GM18951 (cell line): ENCODE data around the gene MUC2.
"Not testable (repeated sequence)": the region's sequence is repeated elsewhere in the genome, so short reads cannot be mapped to it uniquely, and the experiment has no call there.

Experiments used
- POLR2A ChIP-seq: IDR thresholded peaks from 4 replicates; pipeline ENCODE4 v1.6.1; 2011; ENCODE audit warnings: mild to moderate bottlenecking; ENCODE audit not compliant: insufficient read length, insufficient read depth; ENCODE audit errors: extremely low read depth
- in situ Hi-C: fragments of 300-500 bp; cut with MboI; formaldehyde crosslinking; loops from one replicate; pipeline ENCODE4 v1.12.0; 2022; ENCODE audit warnings: low sequenced_read_pairs, mixed read lengths, inconsistent platforms; ENCODE audit not compliant: unreplicated experiment

The MUC2 gene

GRCh38 chr11:1107316-1108245 lies 32.9 kb downstream of the MUC2 start:
- in situ Hi-C loops, result no loop called here
- TF ChIP-seq POLR2A, result no peak

DNA sequence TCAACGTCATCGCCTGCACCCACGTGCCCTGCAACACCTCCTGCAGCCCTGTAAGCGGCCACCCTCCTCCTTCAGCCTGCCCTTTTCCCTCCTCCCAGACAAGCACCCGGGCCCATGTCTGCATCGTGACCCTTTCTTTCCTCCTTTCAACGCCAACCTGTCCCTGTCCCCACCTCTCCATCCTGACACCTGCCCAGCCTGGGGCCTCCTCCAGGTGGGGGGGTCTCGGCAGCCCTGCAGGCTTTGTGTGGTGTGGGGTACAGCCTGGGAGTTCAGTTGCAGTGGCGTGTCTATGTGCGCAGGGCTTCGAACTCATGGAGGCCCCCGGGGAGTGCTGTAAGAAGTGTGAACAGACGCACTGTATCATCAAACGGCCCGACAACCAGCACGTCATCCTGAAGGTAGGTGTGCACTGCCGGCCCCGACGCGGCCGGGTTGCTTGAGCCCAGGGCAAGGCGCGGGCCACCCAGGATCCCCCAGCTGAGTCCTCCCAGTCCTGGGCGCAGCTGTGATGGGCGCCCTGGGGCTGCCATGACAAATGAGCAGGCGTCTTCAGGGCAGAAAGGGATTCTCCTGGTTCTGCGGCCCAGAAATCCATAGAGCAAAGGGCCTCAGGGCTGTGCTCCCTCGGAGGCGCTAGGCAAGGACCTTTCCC lies 33.7 kb downstream of the MUC2 start:
- in situ Hi-C loops, result no loop called here
- no peak for TF ChIP-seq POLR2A

DNA sequence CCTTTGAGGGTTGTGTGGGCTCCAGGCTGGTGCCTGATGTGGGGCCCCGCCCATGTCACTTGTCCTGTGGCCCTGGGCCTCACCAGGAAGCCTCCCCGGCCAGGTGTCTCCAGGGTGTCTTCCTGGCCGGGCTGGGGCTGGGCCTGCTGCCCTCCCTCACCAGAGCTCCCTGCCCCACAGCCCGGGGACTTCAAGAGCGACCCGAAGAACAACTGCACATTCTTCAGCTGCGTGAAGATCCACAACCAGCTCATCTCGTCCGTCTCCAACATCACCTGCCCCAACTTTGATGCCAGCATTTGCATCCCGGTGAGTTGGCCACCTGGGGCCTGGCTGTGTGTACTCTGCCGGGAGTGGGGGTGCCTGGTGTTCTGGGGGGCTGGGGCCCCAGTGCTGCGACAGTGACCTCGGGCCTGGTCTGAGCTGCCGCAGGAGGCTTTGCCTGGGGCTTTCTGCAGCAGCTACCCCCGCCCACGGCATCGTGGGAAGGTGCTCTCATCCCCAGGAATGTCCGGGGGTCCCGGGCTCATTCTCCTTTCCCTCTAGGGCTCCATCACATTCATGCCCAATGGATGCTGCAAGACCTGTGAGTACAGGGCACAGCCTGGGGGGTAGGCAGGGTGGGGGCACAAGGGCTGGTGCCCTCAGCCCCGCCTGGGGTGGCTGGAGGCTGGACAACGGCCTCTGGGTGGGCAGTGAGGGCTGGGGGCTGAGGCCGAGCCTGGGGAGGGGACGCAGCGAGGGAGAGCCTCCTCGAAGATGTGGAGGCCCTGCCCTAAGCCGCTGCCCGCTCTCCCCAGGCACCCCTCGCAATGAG lies 34.6 kb downstream of the MUC2 start:
- in situ Hi-C loops, result no loop called here
- TF ChIP-seq POLR2A, result no peak

DNA sequence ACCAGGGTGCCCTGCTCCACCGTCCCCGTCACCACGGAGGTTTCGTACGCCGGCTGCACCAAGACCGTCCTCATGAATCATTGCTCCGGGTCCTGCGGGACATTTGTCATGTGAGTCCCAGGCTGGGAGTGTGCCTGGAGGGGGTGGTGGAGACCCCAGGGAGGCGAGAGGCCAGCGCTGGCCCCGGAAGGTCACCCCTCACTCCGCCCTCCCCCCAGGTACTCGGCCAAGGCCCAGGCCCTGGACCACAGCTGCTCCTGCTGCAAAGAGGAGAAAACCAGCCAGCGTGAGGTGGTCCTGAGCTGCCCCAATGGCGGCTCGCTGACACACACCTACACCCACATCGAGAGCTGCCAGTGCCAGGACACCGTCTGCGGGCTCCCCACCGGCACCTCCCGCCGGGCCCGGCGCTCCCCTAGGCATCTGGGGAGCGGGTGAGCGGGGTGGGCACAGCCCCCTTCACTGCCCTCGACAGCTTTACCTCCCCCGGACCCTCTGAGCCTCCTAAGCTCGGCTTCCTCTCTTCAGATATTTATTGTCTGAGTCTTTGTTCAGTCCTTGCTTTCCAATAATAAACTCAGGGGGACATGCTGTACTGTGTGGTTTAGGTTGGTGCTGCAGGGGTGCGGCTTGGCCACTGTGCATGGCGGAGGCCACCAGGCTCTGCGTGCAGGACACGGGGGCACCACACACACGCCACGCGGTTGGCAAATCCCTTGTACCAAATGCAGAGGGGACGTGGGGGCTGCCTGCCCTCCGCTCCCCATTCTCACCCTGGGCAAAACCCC lies 35.4 kb downstream of the MUC2 start:
- no peak for TF ChIP-seq POLR2A
- in situ Hi-C loops, result no loop called here

DNA sequence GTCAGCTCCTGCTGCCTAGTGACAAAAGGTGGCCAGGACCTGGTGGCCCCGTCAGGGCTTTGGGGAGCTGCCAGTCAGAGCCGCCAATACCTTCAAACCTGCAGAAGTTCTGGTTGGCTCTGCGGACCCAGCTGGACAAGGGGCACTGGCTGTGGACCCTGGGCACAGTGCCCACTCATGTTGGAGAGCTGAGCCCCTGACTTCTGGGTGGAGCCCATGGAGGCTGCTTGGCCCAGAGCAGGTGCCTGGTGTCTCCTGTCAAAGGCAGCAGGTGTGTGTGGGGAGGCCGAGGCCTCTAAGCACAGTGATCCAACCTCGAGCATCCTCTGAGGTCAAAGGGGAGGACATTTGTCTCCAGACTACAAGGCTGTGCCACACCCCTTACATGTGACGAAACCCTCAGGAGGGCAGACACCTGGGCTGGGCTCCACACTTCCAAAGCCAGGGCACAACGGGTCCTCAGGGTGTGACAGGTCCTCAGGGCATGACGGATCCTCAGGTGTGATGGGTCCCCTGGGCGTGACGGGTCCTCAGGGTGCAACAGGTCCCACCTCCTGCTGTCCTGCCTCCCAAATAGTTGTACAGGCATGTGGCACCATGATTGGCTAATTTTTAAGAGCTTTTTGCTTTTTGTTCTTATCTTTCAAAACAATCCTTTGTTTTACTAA lies 37.0 kb downstream of the MUC2 start:
- TF ChIP-seq POLR2A, result no peak

DNA sequence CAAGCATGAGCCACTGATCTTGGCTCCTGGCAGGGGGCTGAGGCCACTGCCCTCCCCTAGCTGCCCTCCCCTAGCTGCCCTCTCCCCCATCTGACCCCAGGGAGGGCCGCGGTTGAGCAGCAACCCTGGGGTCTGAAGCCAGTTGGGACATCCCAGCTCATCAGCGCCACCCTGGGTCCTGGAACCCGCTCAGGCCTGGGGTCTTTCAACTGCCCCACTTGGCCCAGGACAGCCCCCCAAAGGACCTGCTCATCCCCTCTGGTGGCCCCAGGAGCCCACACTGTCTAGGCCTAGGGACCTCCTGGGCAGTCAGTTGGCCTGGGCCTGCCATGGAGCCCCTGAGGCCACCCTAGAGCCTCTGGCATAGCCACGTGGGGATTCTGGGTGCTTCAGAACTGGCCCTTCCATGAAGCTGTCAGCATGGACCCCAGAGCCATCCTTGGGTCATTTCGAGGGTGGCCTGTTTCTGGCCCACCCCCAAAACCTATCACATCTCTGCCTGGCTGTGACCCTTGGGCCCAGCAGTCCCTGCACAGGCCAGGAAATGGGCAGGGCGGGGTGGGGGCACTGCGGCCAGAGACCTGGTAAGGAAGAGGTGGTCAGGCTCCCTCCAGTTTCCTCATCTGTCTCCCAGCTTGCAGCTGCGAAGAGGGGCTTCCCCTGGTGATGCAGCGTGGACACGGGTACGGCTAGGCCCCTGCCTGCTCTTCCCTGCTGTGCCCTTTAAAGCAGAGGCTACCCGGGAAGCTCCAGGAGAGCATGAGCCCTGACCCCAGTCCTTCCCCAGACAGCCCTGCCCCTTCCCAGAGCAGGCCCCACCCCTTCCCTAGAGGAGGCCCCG lies 37.9 kb downstream of the MUC2 start:
- in situ Hi-C loops, result no loop called here
- TF ChIP-seq POLR2A, result no peak

More for the DNA sequence above, 37.0 kb downstream of the MUC2 start:
- in situ Hi-C loops, result no loop called here

DNA sequence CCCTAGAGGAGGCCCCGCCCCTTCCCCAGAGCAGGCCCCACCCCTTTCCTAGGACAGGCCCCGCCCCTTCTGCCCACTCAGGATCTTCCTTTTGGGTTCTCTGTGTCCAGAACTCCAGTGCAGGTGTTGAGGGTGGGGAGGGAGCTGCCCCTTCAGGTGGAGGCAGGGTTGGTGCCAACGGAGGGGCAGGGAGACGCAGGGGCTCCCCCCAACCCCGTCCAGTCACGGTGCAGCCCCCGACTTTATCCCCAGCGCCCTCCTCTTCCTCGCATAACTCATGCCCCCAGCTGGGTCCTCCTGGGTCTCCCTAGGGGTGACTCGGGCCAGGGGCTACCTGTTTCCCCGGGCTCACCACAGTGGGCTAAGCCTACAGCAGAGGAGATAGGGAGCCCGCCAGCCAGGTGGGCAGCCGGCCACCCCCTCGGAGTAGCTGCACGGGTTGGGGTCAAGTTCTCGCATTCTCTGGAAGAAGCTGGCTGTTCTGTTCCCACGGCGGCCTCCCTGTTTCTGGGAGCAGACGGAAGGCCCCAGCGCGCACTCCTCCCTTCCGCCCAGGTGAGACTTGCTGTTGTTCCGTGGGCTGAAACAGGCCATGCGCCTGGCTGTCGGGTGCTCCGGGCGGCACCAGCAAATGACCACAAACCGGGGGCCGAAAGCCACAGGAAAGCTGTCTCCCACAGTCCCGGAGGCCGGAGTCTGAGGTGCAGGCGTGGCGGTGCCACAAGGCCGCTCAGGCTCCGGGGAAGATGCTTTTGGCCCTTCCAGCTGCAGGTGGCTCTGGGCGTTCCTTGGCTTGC lies 38.9 kb downstream of the MUC2 start:
- no peak for TF ChIP-seq POLR2A
- in situ Hi-C loops, result no loop called here

GRCh38 chr11:1115292-1115691 lies 40.6 kb downstream of the MUC2 start:
- in situ Hi-C loops, result not testable (repeated sequence)

DNA sequence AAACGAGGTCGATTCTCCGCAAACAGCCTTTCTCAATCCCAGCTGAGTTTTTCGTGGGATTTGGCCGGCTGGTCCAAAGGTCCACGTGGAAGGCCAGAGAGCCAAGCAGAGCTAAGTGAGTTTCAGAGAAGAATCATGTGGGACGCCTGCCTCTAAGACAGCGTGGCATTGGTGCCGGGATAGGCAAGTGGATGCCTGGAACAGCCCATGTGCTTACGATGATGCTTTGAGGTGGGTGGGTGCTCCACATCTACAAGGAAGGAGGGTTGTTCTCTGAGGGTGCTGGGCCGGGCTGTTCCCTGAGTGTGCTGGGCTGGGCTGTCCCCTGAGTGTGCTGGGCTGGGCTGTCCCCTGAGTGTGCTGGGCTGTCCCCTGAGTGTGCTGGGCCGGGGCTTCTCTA lies 41.4 kb downstream of the MUC2 start:
- no peak for TF ChIP-seq POLR2A
- in situ Hi-C loops, result no loop called here

- in situ Hi-C loops, result no loop called here
- no peak for TF ChIP-seq POLR2A
Observed at GRCh38 chr11:1116666-1117390, 42.2 kb downstream of the MUC2 start.
